BLaER1 treated with 17β-estradiol and CSF1 and Interleukin-3, amounts not matched to agents 10 nM and 100 nM (cell line): Measurements from ENCODE around the gene CRTC1.

Experiments used
- H3K27ac ChIP-seq, 11 experiments: shearing (Covaris generic); formaldehyde crosslinking; 2 replicates each; pipeline ENCODE4 v1.8.1; 2022
- H3K27me3 ChIP-seq, 11 experiments: shearing (Covaris generic); formaldehyde crosslinking; 2 replicates each; pipeline ENCODE4 v1.8.1; 2022
- H3K36me3 ChIP-seq, 11 experiments: shearing (Covaris generic); formaldehyde crosslinking; 2 replicates each; pipeline ENCODE4 v1.8.1; 2022
- H3K4me1 ChIP-seq, 10 experiments: shearing (Covaris generic); formaldehyde crosslinking; 2 replicates each; pipeline ENCODE4 v1.8.1; 2022
- H3K4me2 ChIP-seq, 11 experiments: shearing (Covaris generic); formaldehyde crosslinking; 2 replicates each; pipeline ENCODE4 v1.8.1; 2022
- H3K4me3 ChIP-seq, 10 experiments: shearing (Covaris generic); formaldehyde crosslinking; 2 replicates each; pipeline ENCODE4 v1.8.1; 2022
- H3K9ac ChIP-seq, 11 experiments: shearing (Covaris generic); formaldehyde crosslinking; 2 replicates each; pipeline ENCODE4 v1.8.1; 2022
- H3K9me3 ChIP-seq, 11 experiments: shearing (Covaris generic); formaldehyde crosslinking; replicated peaks in 1 of 11; 2 replicates each; pipeline ENCODE4 v1.8.1; 2022
- H4K20me1 ChIP-seq, 11 experiments: shearing (Covaris generic); formaldehyde crosslinking; 2 replicates each; pipeline ENCODE4 v1.8.1; 2022
- Cebpa-rat ChIP-seq, 11 experiments: shearing (Covaris generic); IDR thresholded peaks; 2 replicates each; pipeline ENCODE4 v1.8.1; 2022

The CRTC1 gene

GRCh38 chr19:18685597-18686190 lies 2.2 kb downstream of the CRTC1 start:
- Histone ChIP-seq H3K4me3 (no peak overlapping the region), H3K27ac (no peak overlapping the region), H3K9ac (0 out of 22 replicates have a peak overlapping the region, but pooled peaks of 1 of the 11 experiments have one; percentile 30), H3K36me3 (peaks cover 0 to 22% (median 0%) of the 10 kb centered on the region in 11 experiments; a peak in 5 of 22 replicates), H3K4me1 (peaks cover 34 to 74% (median 49%) of the 10 kb centered on the region in 10 experiments), H3K9me3 (0 out of 22 replicates have a peak, but pooled peaks cover 0 to 6% (median 0%) of the 10 kb centered on the region in 11 experiments), H4K20me1 (peaks cover 20 to 68% (median 60%) of the 10 kb centered on the region in 11 experiments; a peak in 21 of 22 replicates), H3K4me2 (peak overlapping the region in 8 of 11 experiments; percentile 97 to 100 (median 98); a peak in 9 of 22 replicates), H3K27me3 (no peaks in the 10 kb centered on the region)
- no peak for TF ChIP-seq Cebpa-rat (IDR thresholded peaks at IDR 0.05)

- H3K27ac ChIP-seq: no peak overlapping the region
- peak overlapping the region in 4 of 11 experiments; percentile 10 to 37 (median 20); a peak in 6 of 22 replicates for H3K4me2 ChIP-seq
- H3K4me1 ChIP-seq: peaks cover 25 to 54% (median 40%) of the 10 kb centered on the region in 10 experiments
- H3K9me3 ChIP-seq: 0 out of 22 replicates have a peak, but pooled peaks cover 0 to 6% (median 0%) of the 10 kb centered on the region in 11 experiments
- H3K9ac ChIP-seq: no peak overlapping the region
- H3K27me3 ChIP-seq: no peaks in the 10 kb centered on the region
- H4K20me1 ChIP-seq: peaks cover 27 to 90% (median 78%) of the 10 kb centered on the region in 11 experiments; a peak in 21 of 22 replicates
- no peak for TF ChIP-seq Cebpa-rat (IDR thresholded peaks at IDR 0.05)
- peaks cover 0 to 22% (median 0%) of the 10 kb centered on the region in 11 experiments; a peak in 5 of 22 replicates for H3K36me3 ChIP-seq
- H3K4me3 ChIP-seq: no peak overlapping the region
Measured at GRCh38 chr19:18687740-18688465, 4.4 kb downstream of the CRTC1 start.

GRCh38 chr19:18696023-18696422 lies 12.5 kb downstream of the CRTC1 start:
- Histone ChIP-seq H3K36me3 (peaks cover 0 to 8% (median 0%) of the 10 kb centered on the region in 11 experiments; a peak in 2 of 22 replicates), H4K20me1 (peaks cover 77 to 100% (median 96%) of the 10 kb centered on the region in 11 experiments), H3K9me3 (no peaks in the 10 kb centered on the region), H3K4me2 (peak overlapping the region in 2 of 11 experiments; percentile 8 to 13; a peak in 1 of 22 replicates), H3K9ac (no peak overlapping the region), H3K4me3 (no peak overlapping the region), H3K27me3 (no peaks in the 10 kb centered on the region), H3K4me1 (peaks cover 33 to 66% (median 43%) of the 10 kb centered on the region in 10 experiments), H3K27ac (no peak overlapping the region)
- no peak for TF ChIP-seq Cebpa-rat (IDR thresholded peaks at IDR 0.05)

- Histone ChIP-seq H3K27me3 (no peaks in the 10 kb centered on the region), H3K9ac (no peak overlapping the region), H3K4me3 (no peak overlapping the region), H3K4me2 (peak overlapping the region in 10 of 11 experiments; percentile 84 to 98 (median 94); a peak in 10 of 22 replicates), H3K9me3 (no peaks in the 10 kb centered on the region), H4K20me1 (peaks cover 83 to 100% (median 96%) of the 10 kb centered on the region in 11 experiments), H3K4me1 (peaks cover 46 to 75% (median 55%) of the 10 kb centered on the region in 10 experiments), H3K27ac (no peak overlapping the region), H3K36me3 (peaks cover 0 to 8% (median 0%) of the 10 kb centered on the region in 11 experiments; a peak in 2 of 22 replicates)
- TF ChIP-seq Cebpa-rat (IDR thresholded peaks at IDR 0.05): no peak
Measured at GRCh38 chr19:18697680-18698079, 14.2 kb downstream of the CRTC1 start.

- H3K4me2 ChIP-seq: peak overlapping the region; percentile 84 to 98 (median 93); a peak in 21 of 22 replicates
- H3K4me1 ChIP-seq: peaks cover 46 to 77% (median 55%) of the 10 kb centered on the region in 10 experiments
- no peak overlapping the region for H3K27ac ChIP-seq
- peaks cover 0 to 8% (median 0%) of the 10 kb centered on the region in 11 experiments; a peak in 2 of 22 replicates for H3K36me3 ChIP-seq
- TF ChIP-seq Cebpa-rat (IDR thresholded peaks at IDR 0.05): no peak
- H3K27me3 ChIP-seq: no peaks in the 10 kb centered on the region
- H3K4me3 ChIP-seq: no peak overlapping the region
- H3K9ac ChIP-seq: peak overlapping the region in 1 of 11 experiments; percentile 71; a peak in 1 of 22 replicates
- H4K20me1 ChIP-seq: peaks cover 92 to 100% (median 99%) of the 10 kb centered on the region in 11 experiments
- H3K9me3 ChIP-seq: no peaks in the 10 kb centered on the region
Measured at GRCh38 chr19:18698321-18699167, 15.1 kb downstream of the CRTC1 start.

- H3K9me3 ChIP-seq: no peaks in the 10 kb centered on the region
- no peaks in the 10 kb centered on the region for H3K27me3 ChIP-seq
- peak overlapping the region; percentile 43 to 67 (median 53); a peak in 12 of 20 replicates for H3K4me3 ChIP-seq
- no peak for TF ChIP-seq Cebpa-rat (IDR thresholded peaks at IDR 0.05)
- peak overlapping the region in 10 of 11 experiments; percentile 11 to 74 (median 61); a peak in 15 of 22 replicates for H3K27ac ChIP-seq
- peak overlapping the region; percentile 84 to 98 (median 93) for H3K4me2 ChIP-seq
- peaks cover 93 to 100% (median 99%) of the 10 kb centered on the region in 11 experiments for H4K20me1 ChIP-seq
- H3K9ac ChIP-seq: peak overlapping the region; percentile 44 to 71 (median 64); a peak in 20 of 22 replicates
- H3K36me3 ChIP-seq: peaks cover 0 to 8% (median 0%) of the 10 kb centered on the region in 11 experiments; a peak in 2 of 22 replicates
- peaks cover 46 to 73% (median 55%) of the 10 kb centered on the region in 10 experiments for H3K4me1 ChIP-seq
Measured at GRCh38 chr19:18699403-18700054, 16.0 kb downstream of the CRTC1 start.

GRCh38 chr19:18700501-18701249 lies 17.2 kb downstream of the CRTC1 start:
- Histone ChIP-seq H3K4me1 (peaks cover 46 to 69% (median 55%) of the 10 kb centered on the region in 10 experiments), H3K27ac (peak overlapping the region in 10 of 11 experiments; percentile 15 to 74 (median 64); a peak in 18 of 22 replicates), H3K9ac (peak overlapping the region; percentile 16 to 71 (median 64); a peak in 20 of 22 replicates), H3K4me2 (peak overlapping the region; percentile 84 to 98 (median 93)), H3K36me3 (peaks cover 0 to 8% (median 0%) of the 10 kb centered on the region in 11 experiments; a peak in 2 of 22 replicates), H3K9me3 (no peaks in the 10 kb centered on the region), H3K27me3 (no peaks in the 10 kb centered on the region), H4K20me1 (peaks cover 91 to 99% (median 96%) of the 10 kb centered on the region in 11 experiments), H3K4me3 (peak overlapping the region; percentile 43 to 67 (median 53))
- TF ChIP-seq Cebpa-rat (IDR thresholded peaks at IDR 0.05): no peak
